AG04449 (cell line): ENCODE data around the gene RBM6.

Source experiments
- CTCF ChIA-PET: fragments of 350-600 bp; formaldehyde crosslinking; extraction: SDS; loops from one replicate; lab custom pipeline; 2021; ENCODE audit warnings: antibody characterized with exemption; lab: Yijun Ruan, JAX
- POLR2A ChIA-PET: fragments of 400-600, 350-600 bp; formaldehyde crosslinking; extraction: SDS; loops from one replicate; lab custom pipeline; 2020; ENCODE audit warnings: antibody characterized with exemption, inconsistent platforms; lab: Yijun Ruan, JAX
- DNase-seq: peaks from one replicate; pipeline ENCODE4 v3.0.0-alpha.2; 2010; ENCODE audit warnings: low read depth, low spot score
- H3K4me3 ChIP-seq: 2 replicates; pipeline ENCODE4 v1.5.1; 2011; ENCODE audit warnings: low read depth, mild to moderate bottlenecking, control low read depth, low read length
- CTCF ChIP-seq: IDR thresholded peaks from one replicate; pipeline ENCODE4 v1.5.1; 2011; ENCODE audit warnings: mild to moderate bottlenecking, moderate library complexity, low read length, control low read depth, inconsistent platforms; ENCODE audit not compliant: insufficient read depth; ENCODE audit errors: missing control alignments

Gene RBM6

GRCh38 chr3:49984394-49984793 lies 44.4 kb downstream of the RBM6 start:
- no peak for TF ChIP-seq CTCF
- no peak overlapping the region for H3K4me3 ChIP-seq
- DNase-seq: no peak
- ChIA-PET POLR2A (no interaction called here), CTCF (interaction anchor here (1.9 kb wide), 1 partner anchor 9 kb away, joined by 4 read pairs; no protein-coding TSS in a partner anchor)

- ChIA-PET CTCF (no interaction called here), POLR2A (no interaction called here)
- no peak overlapping the region for H3K4me3 ChIP-seq
- no peak for DNase-seq
- no peak for TF ChIP-seq CTCF
Observed at GRCh38 chr3:49992326-49992725, 52.4 kb downstream of the RBM6 start.

DNA sequence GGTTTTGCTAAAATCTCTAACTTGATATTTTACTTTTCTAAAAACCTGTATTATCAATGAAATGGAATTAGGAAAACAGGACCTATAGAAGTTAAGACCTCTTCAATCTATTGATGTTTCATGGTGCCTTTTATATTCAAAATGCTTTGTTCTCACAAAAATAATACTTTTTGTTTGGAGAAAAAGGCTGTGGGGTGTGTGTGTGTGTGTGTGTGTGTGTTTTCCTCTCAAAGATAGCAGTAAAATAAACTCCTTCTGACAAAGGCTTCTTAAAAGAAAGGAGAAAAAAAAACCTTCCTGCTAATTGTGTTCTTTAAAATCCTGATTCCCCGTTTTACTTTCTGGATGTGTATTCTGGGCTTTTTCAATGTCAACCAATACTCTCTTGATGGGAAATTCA lies 54.5 kb downstream of the RBM6 start:
- H3K4me3 ChIP-seq: no peak overlapping the region
- ChIA-PET CTCF (interaction anchor here (0.6 kb wide), 1 partner anchor 1806 kb away, joined by 3 read pairs; no protein-coding TSS in a partner anchor), POLR2A (no interaction called here)
- no peak for DNase-seq
- TF ChIP-seq CTCF: no peak

GRCh38 chr3:49996016-49996415 lies 56.1 kb downstream of the RBM6 start:
- ChIA-PET CTCF (interaction anchor here (0.5 kb wide), 1 partner anchor 157 kb away, joined by 3 read pairs; no protein-coding TSS in a partner anchor), POLR2A (no interaction called here)
- no peak overlapping the region for H3K4me3 ChIP-seq
- DNase-seq: no peak
- TF ChIP-seq CTCF: no peak

DNA sequence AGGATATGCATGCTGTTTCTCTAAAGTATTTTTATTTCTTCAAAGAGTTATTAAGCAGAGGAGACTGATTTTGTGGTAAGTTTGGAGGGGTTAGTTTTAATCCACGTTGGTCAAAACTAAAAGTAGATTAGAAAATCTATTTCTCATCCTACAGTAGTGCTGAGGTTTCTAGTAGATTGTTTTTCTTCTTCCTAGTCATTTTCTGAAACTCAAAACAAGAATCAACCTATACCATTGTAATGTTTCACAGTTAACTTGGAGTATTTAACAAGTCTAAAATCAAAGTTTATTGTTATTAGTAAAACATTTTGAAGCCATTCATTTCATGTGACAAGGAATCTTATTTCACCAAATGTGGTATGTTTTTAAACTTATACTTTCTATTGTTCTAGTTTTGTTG lies 57.9 kb downstream of the RBM6 start:
- TF ChIP-seq CTCF: no peak
- no peak for DNase-seq
- ChIA-PET CTCF (no interaction called here), POLR2A (no interaction called here)
- H3K4me3 ChIP-seq: no peak overlapping the region

GRCh38 chr3:49998326-49998725 lies 58.4 kb downstream of the RBM6 start:
- ChIA-PET CTCF (no interaction called here), POLR2A (no interaction called here)
- DNase-seq: no peak
- no peak overlapping the region for H3K4me3 ChIP-seq
- TF ChIP-seq CTCF: no peak
